Measurements from ENCODE around the gene CAPN12. TPM values are rescaled to one million over a fixed set of nuclear protein-coding genes. Genes with fewer than 3 reads are reported as not detected.
A peak's percentile ranks its signal among the peaks of the same experiment; 100 is the strongest.

Gene CAPN12
- total RNA-seq, 1 donor, result 0.86 TPM

GRCh38 chr19:38715555-38715954 lies 28.7 kb downstream of the CAPN12 start:
- no peak for DNase-seq (ENCODE audit: low read depth)
- no peak overlapping the region for H3K4me3 ChIP-seq (ENCODE audit: low read depth, low read length)
- no peak for TF ChIP-seq CTCF (IDR thresholded peaks at IDR 0.05; ENCODE audit: insufficient read depth, low read depth, low read length)

- no peak for TF ChIP-seq CTCF (IDR thresholded peaks at IDR 0.05; ENCODE audit: insufficient read depth, low read depth, low read length)
- no peak overlapping the region for H3K4me3 ChIP-seq (ENCODE audit: low read depth, low read length)
These were observed 29.9 kb downstream of the CAPN12 start for GRCh38 chr19:38714354-38714778.

GRCh38 chr19:38713865-38714264 lies 30.4 kb downstream of the CAPN12 start:
- H3K4me3 ChIP-seq (ENCODE audit: low read depth, low read length), result no peak overlapping the region
- TF ChIP-seq CTCF (IDR thresholded peaks at IDR 0.05; ENCODE audit: insufficient read depth, low read depth, low read length), result no peak
- DNase-seq (ENCODE audit: low read depth), result no peak

More at GRCh38 chr19:38714354-38714778, 29.9 kb downstream of the CAPN12 start:
- DNase-seq (ENCODE audit: low read depth), result no peak

- no peak overlapping the region for H3K4me3 ChIP-seq (ENCODE audit: low read depth, low read length)
- peak; percentile 41 for DNase-seq (ENCODE audit: low read depth)
- TF ChIP-seq CTCF (IDR thresholded peaks at IDR 0.05; ENCODE audit: insufficient read depth, low read depth, low read length), result no peak
These were observed 31.0 kb downstream of the CAPN12 start for GRCh38 chr19:38713227-38713649.

GRCh38 chr19:38712161-38712748 lies 32.0 kb downstream of the CAPN12 start:
- no peak for DNase-seq (ENCODE audit: low read depth)
- TF ChIP-seq CTCF (IDR thresholded peaks at IDR 0.05; ENCODE audit: insufficient read depth, low read depth, low read length), result no peak
- H3K4me3 ChIP-seq (ENCODE audit: low read depth, low read length), result no peak overlapping the region

GRCh38 chr19:38711726-38712153 lies 32.5 kb downstream of the CAPN12 start:
- peak; percentile 89 for DNase-seq (ENCODE audit: low read depth)
- TF ChIP-seq CTCF (IDR thresholded peaks at IDR 0.05; ENCODE audit: insufficient read depth, low read depth, low read length), result no peak

More at GRCh38 chr19:38711726-38712153, 32.5 kb downstream of the CAPN12 start:
- no peak overlapping the region for H3K4me3 ChIP-seq (ENCODE audit: low read depth, low read length)
